ENCODE measurements around the gene TTC21B.
"Not testable (repeated sequence)": the region's sequence is repeated elsewhere in the genome, so short reads cannot be mapped to it uniquely, and the experiment has no call there.

DNA sequence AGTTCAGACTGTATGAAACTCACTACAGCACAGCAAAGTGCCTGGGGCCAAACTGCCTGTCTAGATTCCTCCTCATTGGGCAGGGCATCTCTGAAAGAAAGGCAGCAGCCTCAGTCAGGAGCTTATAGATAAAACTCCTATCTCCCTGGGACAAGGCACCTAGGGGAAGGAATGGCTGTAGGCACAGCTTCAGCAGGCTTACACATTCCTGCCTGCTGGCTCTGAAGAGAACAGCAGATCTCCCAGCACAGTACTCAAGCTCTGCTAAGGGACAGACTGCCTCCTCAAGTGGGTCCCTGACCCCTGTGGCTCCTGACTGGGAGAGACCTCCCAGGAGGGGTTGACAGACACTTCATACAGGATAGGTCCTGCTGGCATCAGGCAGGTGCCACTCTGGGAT lies 18.6 kb upstream of the TTC21B start:
- TF ChIP-seq, protein P1, sequence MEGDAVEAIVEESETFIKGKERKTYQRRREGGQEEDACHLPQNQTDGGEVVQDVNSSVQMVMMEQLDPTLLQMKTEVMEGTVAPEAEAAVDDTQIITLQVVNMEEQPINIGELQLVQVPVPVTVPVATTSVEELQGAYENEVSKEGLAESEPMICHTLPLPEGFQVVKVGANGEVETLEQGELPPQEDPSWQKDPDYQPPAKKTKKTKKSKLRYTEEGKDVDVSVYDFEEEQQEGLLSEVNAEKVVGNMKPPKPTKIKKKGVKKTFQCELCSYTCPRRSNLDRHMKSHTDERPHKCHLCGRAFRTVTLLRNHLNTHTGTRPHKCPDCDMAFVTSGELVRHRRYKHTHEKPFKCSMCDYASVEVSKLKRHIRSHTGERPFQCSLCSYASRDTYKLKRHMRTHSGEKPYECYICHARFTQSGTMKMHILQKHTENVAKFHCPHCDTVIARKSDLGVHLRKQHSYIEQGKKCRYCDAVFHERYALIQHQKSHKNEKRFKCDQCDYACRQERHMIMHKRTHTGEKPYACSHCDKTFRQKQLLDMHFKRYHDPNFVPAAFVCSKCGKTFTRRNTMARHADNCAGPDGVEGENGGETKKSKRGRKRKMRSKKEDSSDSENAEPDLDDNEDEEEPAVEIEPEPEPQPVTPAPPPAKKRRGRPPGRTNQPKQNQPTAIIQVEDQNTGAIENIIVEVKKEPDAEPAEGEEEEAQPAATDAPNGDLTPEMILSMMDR (IDR thresholded peaks at IDR 0.05) = not testable (repeated sequence)
- TF ChIP-seq POLR2A, EP300 (IDR thresholded peaks at IDR 0.05): not testable (repeated sequence)
